Kidney (tissue), 14 donors: ENCODE data around the gene PNISR. TPM values are rescaled to one million over a fixed set of nuclear protein-coding genes. Genes with fewer than 3 reads are reported as not detected.

Experiments used
- DNase-seq, 5 donors: peaks; one replicate each; pipeline ENCODE4 v3.0.0-alpha.2; 2013 to 2020
- FAIRE-seq: peaks from 2 replicates; lab custom pipeline; 2012; peaks lifted over from hg19 to GRCh38; lab: Jason Lieb, UNC
- H3K27ac ChIP-seq, 2 donors: one replicate each; pipeline ENCODE4 v1.7.0; 2013; ENCODE audit warnings: low read depth in 2 of 2, low read length in 2 of 2, inconsistent platforms in 1 of 2
- H3K27me3 ChIP-seq: one replicate; pipeline ENCODE4 v1.7.1; 2013; ENCODE audit warnings: low read length, inconsistent platforms; ENCODE audit not compliant: control insufficient read depth, insufficient read depth
- H3K36me3 ChIP-seq, 3 donors: one replicate each; pipeline versions ENCODE4 v1.7.0 to v1.7.1; 2013; ENCODE audit warnings: low read length in 3 of 3, control low read depth in 1 of 3, inconsistent platforms in 1 of 3; ENCODE audit not compliant: insufficient read depth in 3 of 3, control insufficient read depth in 2 of 3
- H3K4me1 ChIP-seq, 3 donors: one replicate each; pipeline versions ENCODE4 v1.7.0 to v1.7.1; 2013; ENCODE audit warnings: low read length in 3 of 3, inconsistent platforms in 1 of 3, low read depth in 1 of 3; ENCODE audit not compliant: control insufficient read depth in 2 of 3, insufficient read depth in 2 of 3
- H3K4me3 ChIP-seq, 3 donors: one replicate each; pipeline versions ENCODE4 v1.7.0 to v1.8.1; 2013; ENCODE audit warnings: low read length in 3 of 3, control low read depth in 1 of 3, inconsistent platforms in 1 of 3
- H3K9ac ChIP-seq, 3 donors: one replicate each; pipeline versions ENCODE4 v1.7.0 to v1.7.1; 2013; ENCODE audit warnings: low read length in 3 of 3, control low read depth in 1 of 3, inconsistent platforms in 1 of 3
- H3K9me3 ChIP-seq, 3 donors: one replicate each; pipeline versions ENCODE4 v1.7.0 to v1.7.1; 2013; ENCODE audit warnings: low read length in 3 of 3, control low read depth in 1 of 3, inconsistent platforms in 1 of 3; ENCODE audit not compliant: control insufficient read depth in 2 of 3, insufficient read depth in 1 of 3
- CTCF ChIP-seq: IDR thresholded peaks from 3 replicates; pipeline ENCODE4 v1.5.1; 2012; ENCODE audit warnings: mild to moderate bottlenecking, moderate library complexity, borderline replicate concordance; ENCODE audit not compliant: insufficient read depth; ENCODE audit errors: extremely low read depth
- intact Hi-C: fragments of 100-400 bp; cut with DNase I; formaldehyde crosslinking; loops from one replicate; pipeline ENCODE4 v1.11.1; 2022
- polyA plus RNA-seq: library from polyadenylated mRNA; stranded (reverse); fragments of 350-450 nt; fragmentation: Illumina TruSeq; extraction: RNeasy Lipid Tissue Mini Kit (QIAGEN cat#74804); gene quantifications from one replicate; pipeline ENCODE4 v1.2.3, GENCODE V29; 2014; ENCODE audit warnings: low read depth, low replicate concordance; ENCODE audit not compliant: insufficient read depth
- total RNA-seq: library from RNA; stranded (reverse); fragmentation: NEBNext Ultra II Directional; extraction: Animal tissue kit (Norgen Biotek cat#: 25700); gene quantifications from one replicate; pipeline ENCODE4 v1.2.1, GENCODE V29; 2021
- donor health status: control.
- donor health status: control.
- donor health status: control.
- donor health status: control.
- donor health status: control.
- donor health status: DM: yes; HTN: yes; CAD: no.
- donor health status: Normal renal cell carcinoma (clear cell type).

PNISR gene
- total and polyA plus RNA-seq, 2 donors from 2014 or later, result 69.8 to 97.1 TPM

DNA sequence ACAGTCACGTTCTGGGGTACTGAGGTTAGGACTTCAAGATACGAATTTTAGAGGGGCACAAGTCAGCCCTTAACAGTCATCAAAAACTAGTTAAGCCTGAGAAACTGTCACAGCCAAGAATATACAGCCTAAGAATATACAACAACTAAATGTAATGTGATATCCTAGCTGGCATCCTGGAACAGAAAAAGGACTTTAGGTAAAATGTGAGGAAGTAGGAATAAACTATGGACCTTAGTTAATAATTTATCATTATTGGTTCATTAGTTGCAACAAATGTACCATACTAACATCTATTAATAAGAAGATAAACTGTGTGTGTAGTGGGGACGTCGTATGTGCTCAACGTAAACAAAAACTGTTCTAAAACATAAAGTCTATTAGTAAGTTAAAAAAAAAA is 1.1 kb downstream of the PNISR start:
- no peaks in the 10 kb centered on the region for H3K36me3 ChIP-seq
- intact Hi-C loops, result no loop called here
- peak overlapping the region; percentile 83 to 92 (median 90) for H3K4me3 ChIP-seq
- no peaks in the 10 kb centered on the region for H3K27me3 ChIP-seq
- DNase-seq, result peak in 1 of 5 donors; percentile 8
- TF ChIP-seq CTCF, result no peak
- no peaks in the 10 kb centered on the region for H3K9me3 ChIP-seq
- no peak for FAIRE-seq
- no peak overlapping the region for H3K27ac ChIP-seq
- peaks cover 6 to 32% (median 25%) of the 10 kb centered on the region in 3 donors for H3K4me1 ChIP-seq
- peak overlapping the region in 2 of 3 donors; percentile 76 to 95 for H3K9ac ChIP-seq

DNA sequence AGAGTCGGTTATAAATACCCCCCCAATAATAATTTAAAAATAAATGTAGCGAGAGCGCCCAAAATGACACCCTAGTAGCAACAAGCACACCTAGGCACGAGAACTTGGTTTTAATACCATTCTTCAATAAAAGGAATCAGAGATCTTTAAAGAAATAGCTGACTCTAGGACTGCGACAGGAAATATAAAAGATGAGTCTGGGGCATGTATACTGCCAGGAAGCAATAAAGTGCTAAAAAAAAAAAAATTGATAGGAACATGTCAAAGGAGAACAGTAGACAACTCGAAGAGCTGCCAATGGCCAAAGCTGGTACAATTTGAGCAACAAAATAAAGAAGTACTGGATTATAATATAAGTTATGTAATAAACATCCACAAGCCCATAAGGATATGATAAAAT is 2.2 kb downstream of the PNISR start:
- H3K4me3 ChIP-seq, result peak overlapping the region in 1 of 3 donors; percentile 90
- no peak for FAIRE-seq
- intact Hi-C loops, result no loop called here

DNA sequence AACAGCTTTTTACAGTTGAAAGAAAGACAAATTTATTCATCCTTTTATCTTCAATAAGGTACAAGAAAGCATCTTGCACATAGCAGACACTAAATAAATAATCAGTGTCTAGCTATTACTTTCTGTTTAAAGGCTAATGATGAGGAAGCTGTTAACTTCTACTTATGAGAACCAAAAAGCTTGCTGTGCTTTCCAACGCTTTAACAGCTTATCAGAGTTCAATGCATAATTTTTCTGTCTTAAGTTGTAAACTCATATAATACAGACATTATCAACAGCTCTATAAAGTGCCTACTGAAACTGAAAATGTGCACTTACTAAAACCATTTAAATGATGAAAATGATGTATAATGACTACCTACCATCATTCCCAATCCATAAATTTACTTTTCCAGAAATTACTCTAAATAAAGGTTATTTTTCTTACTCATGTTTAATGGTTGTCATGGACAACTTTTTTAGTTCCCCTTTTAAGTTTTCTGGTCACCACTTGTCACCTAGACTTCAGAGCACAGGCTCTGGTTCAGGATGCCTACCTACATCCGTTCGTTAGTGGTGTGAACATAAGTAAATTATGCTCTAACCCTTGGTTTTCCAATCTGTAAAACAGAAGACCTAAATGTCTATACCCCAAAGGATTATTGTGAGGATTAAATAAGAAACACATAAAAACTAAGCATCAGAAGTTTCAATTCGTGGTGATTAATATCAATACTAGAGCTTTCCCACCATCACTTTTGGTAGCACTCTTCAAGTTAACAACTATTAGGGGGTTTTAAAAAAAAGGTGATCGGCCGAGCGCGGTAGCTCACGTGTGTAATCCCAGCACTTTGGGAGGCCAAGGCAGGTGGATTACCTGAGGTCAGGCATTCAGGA is 8.0 kb downstream of the PNISR start:
- peaks cover 0 to 6% (median 2%) of the 10 kb centered on the region in 3 donors for H3K36me3 ChIP-seq
- no peak for FAIRE-seq
- H3K9me3 ChIP-seq, result no peaks in the 10 kb centered on the region
- no peak overlapping the region for H3K4me3 ChIP-seq
- no peak for DNase-seq
- no peak overlapping the region for H3K27ac ChIP-seq
- intact Hi-C loops, result no loop called here
- no peaks in the 10 kb centered on the region for H3K27me3 ChIP-seq
- no peak for TF ChIP-seq CTCF
- H3K4me1 ChIP-seq, result peaks cover 0 to 16% (median 5%) of the 10 kb centered on the region in 3 donors
- H3K9ac ChIP-seq, result no peak overlapping the region

More for the DNA sequence above, 2.2 kb downstream of the PNISR start:
- DNase-seq, result no peak
- Histone ChIP-seq H3K9ac (no peak overlapping the region), H3K27ac (no peak overlapping the region), H3K9me3 (no peaks in the 10 kb centered on the region), H3K36me3 (no peaks in the 10 kb centered on the region), H3K27me3 (no peaks in the 10 kb centered on the region), H3K4me1 (peaks cover 6 to 30% (median 25%) of the 10 kb centered on the region in 3 donors)
- TF ChIP-seq CTCF, result no peak
